Common myeloid progenitor, CD34-positive (primary cell): Measurements from ENCODE around the gene POC1A.

Source experiments
- CTCF ChIA-PET: fragments of 350-600 bp; sonication (Branson Sonifier 250); formaldehyde crosslinking; loops from one replicate; lab custom pipeline; 2021; ENCODE audit warnings: antibody characterized with exemption; lab: Charles Lee
- POLR2A ChIA-PET: fragments of 350-600 bp; sonication (Branson Sonifier 250); formaldehyde crosslinking; loops from one replicate; lab custom pipeline; 2021; ENCODE audit warnings: antibody characterized with exemption; lab: Charles Lee
- DNase-seq, 3 donors: peaks; one replicate each; pipeline versions ENCODE4 v3.0.0 to v3.0.0-alpha.2; 2013
- H3K27ac ChIP-seq, 2 experiments: 1 replicate in 1 of 2; 2 replicates in 1 of 2; pipeline ENCODE4 v1.7.0; 2013; ENCODE audit warnings: inconsistent platforms in 2 of 2, low read length in 2 of 2, mild to moderate bottlenecking in 2 of 2, low read depth in 1 of 2, moderate library complexity in 1 of 2; ENCODE audit not compliant: severe bottlenecking in 2 of 2, insufficient read depth in 1 of 2, poor library complexity in 1 of 2
- H3K27me3 ChIP-seq, 5 experiments: replicated peaks in 2 of 5; 1 replicate in 3 of 5; 2 replicates in 2 of 5; pipeline versions ENCODE4 v1.6.1 to v1.7.0; 2013; ENCODE audit warnings: low read length in 4 of 5, mild to moderate bottlenecking in 2 of 5, moderate library complexity in 2 of 5, inconsistent platforms in 1 of 5; ENCODE audit not compliant: insufficient read depth in 5 of 5, control insufficient read depth in 4 of 5
- H3K36me3 ChIP-seq, 4 experiments: 1 replicate in 2 of 4; 2 replicates in 2 of 4; pipeline versions ENCODE4 v1.6.1 to v1.7.0; 2013; ENCODE audit warnings: low read length in 3 of 4, control low read depth in 1 of 4, mild to moderate bottlenecking in 1 of 4; ENCODE audit not compliant: control insufficient read depth in 4 of 4, insufficient read depth in 4 of 4
- H3K4me1 ChIP-seq, 4 experiments: 1 replicate in 3 of 4; 2 replicates in 1 of 4; pipeline versions ENCODE4 v1.6.1 to v1.7.1; 2013; ENCODE audit warnings: low read length in 3 of 4, mild to moderate bottlenecking in 3 of 4, control low read depth in 1 of 4, inconsistent platforms in 1 of 4, moderate library complexity in 1 of 4; ENCODE audit not compliant: control insufficient read depth in 4 of 4, insufficient read depth in 4 of 4; ENCODE audit errors: control extremely low read depth in 1 of 4
- H3K4me3 ChIP-seq, 7 experiments: 1 replicate in 4 of 7; 2 replicates in 3 of 7; pipeline versions ENCODE4 v1.5.1 to v1.7.0; 2013; ENCODE audit warnings: mild to moderate bottlenecking in 7 of 7, low read length in 6 of 7, moderate library complexity in 6 of 7, inconsistent platforms in 2 of 7, low read depth in 2 of 7, control low read depth in 1 of 7; ENCODE audit not compliant: insufficient read depth in 4 of 7, control insufficient read depth in 1 of 7; ENCODE audit errors: extremely low read depth in 1 of 7
- H3K9me3 ChIP-seq, 5 experiments: 1 replicate in 4 of 5; 2 replicates in 1 of 5; pipeline versions ENCODE4 v1.6.1 to v1.7.1; 2013; ENCODE audit warnings: low read length in 4 of 5, mild to moderate bottlenecking in 2 of 5, inconsistent platforms in 1 of 5, low read depth in 1 of 5, moderate library complexity in 1 of 5; ENCODE audit not compliant: control insufficient read depth in 4 of 5, insufficient read depth in 2 of 5; ENCODE audit errors: control extremely low read depth in 1 of 5
- WGBS: methylation state at CpG from one replicate; pipeline ENCODE4 v1.1.5; 2013; ENCODE audit not compliant: insufficient coverage; 5-methylcytosine and 5-hydroxymethylcytosine counted together

POC1A gene

DNA sequence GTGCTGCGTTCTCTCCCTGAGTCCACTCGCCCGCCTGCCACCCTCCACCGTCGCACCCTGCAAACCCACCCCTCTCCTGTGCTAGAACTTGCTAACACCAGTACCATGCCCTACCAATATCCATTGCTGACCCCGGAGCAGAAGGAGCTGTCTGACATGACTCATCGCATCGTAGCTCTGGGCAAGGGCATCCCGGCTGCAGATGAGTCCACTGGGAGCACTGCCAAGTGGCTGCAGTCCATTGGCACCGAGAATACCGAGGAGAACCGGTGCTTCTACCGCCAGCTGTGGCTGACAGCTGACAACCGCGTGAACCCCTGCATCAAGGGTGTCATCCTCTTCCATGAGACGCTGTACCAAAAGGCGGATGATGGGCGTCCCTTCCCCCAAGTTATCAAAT is 38.8 kb upstream of the POC1A start:
- Histone ChIP-seq H3K27me3 (no peaks in the 10 kb centered on the region), H3K27ac (no peak overlapping the region), H3K9me3 (no peaks in the 10 kb centered on the region), H3K4me1 (peaks cover 11 to 51% (median 39%) of the 10 kb centered on the region in 4 experiments), H3K36me3 (no peaks in the 10 kb centered on the region), H3K4me3 (no peak overlapping the region)
- 100% methylated on average over 16 of the region's 18 CpGs for whole genome bisulfite sequencing
- ChIA-PET CTCF (interaction anchor here (0.8 to 1.2 kb wide), 2 partner anchors 9 to 48 kb away, joined by 3 read pairs; no protein-coding TSS in a partner anchor), POLR2A (no interaction called here)
- no peak for DNase-seq

DNA sequence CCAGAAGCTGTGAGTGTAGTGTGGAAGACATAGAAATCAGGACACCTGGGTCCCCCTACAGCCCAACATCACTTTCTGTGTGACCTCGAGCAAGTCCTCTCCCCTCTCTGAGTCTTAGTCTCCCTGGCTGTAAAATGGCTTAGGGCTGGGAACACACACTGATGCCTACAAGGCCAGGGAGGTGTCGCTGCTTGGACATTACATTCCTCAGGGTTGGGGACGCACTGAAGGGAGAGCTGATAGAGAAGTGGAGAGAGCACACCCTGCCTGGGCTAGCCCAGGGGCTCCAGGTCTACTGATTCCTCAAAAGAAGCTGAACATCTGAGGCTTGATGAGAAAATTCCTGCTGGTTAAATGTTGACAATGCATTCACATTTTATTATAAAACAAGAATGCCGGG is 37.4 kb upstream of the POC1A start:
- 100% methylated on average over 4 of the region's 4 CpGs for WGBS
- DNase-seq: no peak
- Histone ChIP-seq H3K36me3 (no peaks in the 10 kb centered on the region), H3K4me3 (no peak overlapping the region), H3K4me1 (peaks cover 11 to 41% (median 29%) of the 10 kb centered on the region in 4 experiments), H3K9me3 (no peaks in the 10 kb centered on the region), H3K27me3 (no peaks in the 10 kb centered on the region), H3K27ac (no peak overlapping the region)
- ChIA-PET CTCF (interaction anchor here (1.3 to 1.6 kb wide), 2 partner anchors 11 to 28 kb away, joined by 3 to 4 read pairs; no protein-coding TSS in a partner anchor), POLR2A (no interaction called here)

DNA sequence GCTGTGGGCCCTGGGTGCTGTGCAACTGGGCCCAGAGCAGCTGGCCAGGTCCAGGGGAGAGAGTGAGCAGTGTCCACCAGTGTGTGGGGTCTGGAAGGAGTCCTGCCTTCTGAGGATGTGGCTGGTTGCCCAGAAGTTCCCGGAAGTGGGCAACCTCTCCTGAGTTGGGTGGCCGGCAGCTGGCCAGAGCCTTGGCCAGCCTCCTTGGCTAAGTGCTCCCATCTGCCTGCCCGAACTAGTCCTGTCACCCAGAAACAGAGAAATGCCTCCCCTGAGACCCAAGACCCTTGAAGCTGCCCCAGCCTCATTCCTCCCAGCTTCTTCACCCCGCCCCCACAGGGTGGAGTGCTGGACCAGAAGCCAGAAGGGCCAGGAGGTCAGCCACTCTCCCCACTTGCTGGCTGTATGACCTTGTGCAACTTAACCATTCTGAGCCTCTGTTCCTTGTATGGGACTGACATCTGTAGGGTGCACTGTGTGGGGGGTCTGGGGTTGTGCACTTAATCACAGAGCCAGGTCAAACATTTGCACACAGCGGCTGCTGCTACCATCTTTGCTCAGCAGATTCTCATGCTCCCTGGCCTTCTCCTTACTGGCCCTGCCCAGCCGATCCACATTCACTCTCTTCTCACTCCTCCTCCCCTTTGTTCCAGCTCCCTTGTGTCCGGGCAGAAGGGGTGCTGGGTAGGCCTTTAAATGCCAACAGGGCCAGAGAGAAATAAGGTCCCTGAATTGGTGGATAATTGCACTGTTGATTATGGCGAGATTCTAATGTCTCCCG is 36.3 kb upstream of the POC1A start:
- Histone ChIP-seq H3K27ac (no peak overlapping the region), H3K27me3 (no peaks in the 10 kb centered on the region), H3K4me1 (peaks cover 11 to 42% (median 30%) of the 10 kb centered on the region in 4 experiments), H3K36me3 (no peaks in the 10 kb centered on the region), H3K4me3 (no peak overlapping the region), H3K9me3 (no peaks in the 10 kb centered on the region)
- WGBS: 93% methylated on average over 7 of the region's 9 CpGs
- POLR2A ChIA-PET: no interaction called here
- CTCF ChIA-PET: interaction anchor here (1.6 kb wide), 1 partner anchor 12 kb away, joined by 3 read pairs; no protein-coding TSS in a partner anchor
- DNase-seq: no peak

DNA sequence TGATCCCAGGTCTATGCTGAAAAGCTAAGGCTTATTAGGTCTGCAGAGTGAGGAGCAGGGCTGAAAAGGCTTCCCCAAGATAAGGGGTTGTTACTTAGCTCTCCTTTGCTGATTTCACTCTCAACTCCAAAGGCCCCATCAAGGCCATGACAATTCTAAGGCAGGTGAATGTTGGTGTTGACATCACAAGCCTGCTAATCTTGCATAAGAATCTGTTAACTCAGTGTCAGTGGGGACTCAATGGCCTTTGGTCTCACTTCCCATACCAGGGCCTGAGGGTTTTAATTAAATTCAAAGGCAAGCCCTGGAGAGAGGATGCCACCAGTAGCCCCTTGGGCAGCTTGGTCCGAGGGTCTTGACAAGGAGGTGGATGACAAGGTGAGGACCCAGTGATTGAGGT is 34.3 kb upstream of the POC1A start:
- no peaks in the 10 kb centered on the region for H3K9me3 ChIP-seq
- peak overlapping the region in 1 of 7 experiments; percentile 48 for H3K4me3 ChIP-seq
- no peak overlapping the region for H3K27ac ChIP-seq
- ChIA-PET CTCF (interaction anchor here (1.0 to 1.7 kb wide), 4 partner anchors 9 to 34 kb away, joined by 3 to 7 read pairs (median 4); partner anchors contain the start of gene ALAS1), POLR2A (interaction anchor here (0.7 to 1.6 kb wide), 2 partner anchors 20 to 34 kb away, joined by 3 to 4 read pairs; no protein-coding TSS in a partner anchor)
- H3K4me1 ChIP-seq: peaks cover 11 to 49% (median 28%) of the 10 kb centered on the region in 4 experiments
- H3K36me3 ChIP-seq: no peaks in the 10 kb centered on the region
- H3K27me3 ChIP-seq: no peaks in the 10 kb centered on the region
- DNase-seq: peak in 1 of 3 donors; percentile 30
- WGBS: no CpG with 5 or more reads among the region's 1 CpG

DNA sequence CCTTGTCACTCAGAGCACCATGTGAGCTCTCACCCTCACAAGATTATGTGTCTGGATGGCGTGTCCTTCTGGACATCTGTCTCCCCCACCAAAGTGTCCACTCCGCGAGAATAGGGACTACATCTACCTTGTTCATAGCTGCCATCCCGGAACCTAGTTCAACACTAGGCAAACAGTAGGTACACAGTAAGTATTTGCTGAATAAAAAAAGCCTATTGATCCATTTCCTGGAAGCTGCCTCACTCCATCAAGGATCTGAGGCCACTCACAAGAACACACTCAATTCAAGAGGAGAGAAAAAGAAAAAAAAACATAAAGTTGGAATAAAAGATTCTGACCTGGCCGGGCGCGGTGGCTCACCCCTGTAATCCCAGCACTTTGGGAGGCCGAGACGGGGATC is 32.5 kb upstream of the POC1A start:
- no peak for DNase-seq
- Histone ChIP-seq H3K9me3 (no peaks in the 10 kb centered on the region), H3K36me3 (no peaks in the 10 kb centered on the region), H3K27me3 (no peaks in the 10 kb centered on the region), H3K4me3 (no peak overlapping the region), H3K27ac (no peak overlapping the region), H3K4me1 (peaks cover 11 to 53% (median 28%) of the 10 kb centered on the region in 4 experiments)
- CTCF ChIA-PET: interaction anchor here (0.9 to 2.9 kb wide), 4 partner anchors 10 to 17 kb away, joined by 3 to 10 read pairs (median 4); no protein-coding TSS in a partner anchor
- POLR2A ChIA-PET: no interaction called here
- WGBS: 97% methylated on average over 6 of the region's 9 CpGs

DNA sequence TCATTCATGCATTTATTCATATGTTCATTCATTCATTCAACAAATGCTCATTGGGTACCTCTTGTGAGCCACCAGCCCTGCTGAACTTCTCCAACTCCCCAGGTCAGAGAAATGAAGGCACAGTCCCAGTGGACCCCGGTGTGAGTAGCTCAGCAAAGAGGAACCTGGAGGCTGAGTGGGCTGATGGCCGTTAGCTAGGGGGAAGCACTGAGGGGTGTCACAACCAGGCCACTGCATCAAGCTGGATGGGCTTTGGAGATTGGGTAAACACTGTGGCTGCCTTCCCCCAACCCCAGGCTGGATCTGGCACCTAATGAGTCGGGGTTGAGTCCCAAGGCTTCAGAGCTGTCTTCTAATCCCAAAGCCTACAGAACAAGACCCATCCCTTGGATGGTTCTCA is 31.6 kb upstream of the POC1A start:
- H3K36me3 ChIP-seq: no peaks in the 10 kb centered on the region
- POLR2A ChIA-PET: no interaction called here
- H3K27ac ChIP-seq: no peak overlapping the region
- H3K4me1 ChIP-seq: peaks cover 11 to 53% (median 26%) of the 10 kb centered on the region in 4 experiments
- DNase-seq: peak in 2 of 3 donors; percentile 50 to 54
- no peak overlapping the region for H3K4me3 ChIP-seq
- no peaks in the 10 kb centered on the region for H3K9me3 ChIP-seq
- CTCF ChIA-PET: interaction anchor here (0.9 to 2.9 kb wide), 5 partner anchors 9 to 35 kb away, joined by 4 to 10 read pairs (median 4); no protein-coding TSS in a partner anchor
- no peaks in the 10 kb centered on the region for H3K27me3 ChIP-seq
- WGBS: 62% methylated on average over 3 of the region's 3 CpGs

DNA sequence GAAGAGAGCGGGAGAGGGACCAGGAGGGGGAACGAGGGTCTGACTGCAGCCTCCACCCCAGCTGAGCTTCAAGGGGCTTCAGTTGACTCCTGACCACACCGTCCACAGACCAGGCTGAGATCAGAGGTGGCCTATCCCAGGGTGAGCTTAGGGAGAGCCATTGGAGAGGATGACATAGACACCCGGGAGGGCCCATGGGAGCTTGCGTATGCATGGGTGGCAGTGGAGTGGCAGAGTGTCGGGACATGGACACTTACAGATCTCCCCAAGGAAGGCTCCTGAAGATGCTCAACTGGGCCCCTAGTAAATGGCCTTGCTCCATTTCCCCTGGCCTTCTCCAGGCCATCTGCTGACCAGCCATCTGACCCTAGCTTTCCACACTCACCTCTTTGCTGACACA is 31.1 kb upstream of the POC1A start:
- Histone ChIP-seq H3K4me3 (no peak overlapping the region), H3K27ac (no peak overlapping the region), H3K27me3 (no peaks in the 10 kb centered on the region), H3K9me3 (no peaks in the 10 kb centered on the region), H3K36me3 (no peaks in the 10 kb centered on the region), H3K4me1 (peaks cover 11 to 48% (median 21%) of the 10 kb centered on the region in 4 experiments)
- ChIA-PET POLR2A (no interaction called here), CTCF (interaction anchor here (1.5 to 2.9 kb wide), 4 partner anchors 10 to 35 kb away, joined by 4 to 10 read pairs (median 4); no protein-coding TSS in a partner anchor)
- 96% methylated on average over 6 of the region's 6 CpGs for WGBS
- no peak for DNase-seq
